Activated CD4-positive, alpha-beta T cell treated with anti-CD3 and anti-CD28 coated beads, Interleukin-2, amount 10 ng/mL, durations not matched to agents 7 days and 5 days (primary cell): Measurements from ENCODE around the gene SMYD5. TPM values are rescaled to one million over a fixed set of nuclear protein-coding genes. Genes with fewer than 3 reads are reported as not detected.
"Not testable (repeated sequence)": the region's sequence is repeated elsewhere in the genome, so short reads cannot be mapped to it uniquely, and the experiment has no call there.

Source experiments
- CTCF ChIA-PET: fragments of 350-600 bp; sonication (Branson Sonifier 250); formaldehyde crosslinking; loops from one replicate; lab custom pipeline; 2021; ENCODE audit warnings: antibody characterized with exemption; lab: Charles Lee
- POLR2A ChIA-PET: fragments of 350-600 bp; sonication (Branson Sonifier 250); formaldehyde crosslinking; loops from one replicate; lab custom pipeline; 2021; ENCODE audit warnings: antibody characterized with exemption; lab: Charles Lee
- DNase-seq: peaks from one replicate; pipeline ENCODE4 v3.0.0-alpha.2; 2020
- H3K27ac Mint-ChIP-seq: one replicate; pipeline ENCODE4 v1.8.0; 2021; ENCODE audit warnings: mild to moderate bottlenecking, moderate library complexity, mixed read lengths
- H3K27me3 Mint-ChIP-seq: one replicate; pipeline ENCODE4 v1.8.0; 2021; ENCODE audit warnings: mixed read lengths
- H3K36me3 Mint-ChIP-seq: one replicate; pipeline ENCODE4 v1.8.0; 2021; ENCODE audit warnings: low read depth, mixed read lengths
- H3K4me1 Mint-ChIP-seq: one replicate; pipeline ENCODE4 v1.8.0; 2021; ENCODE audit warnings: mixed read lengths
- H3K4me3 Mint-ChIP-seq: one replicate; pipeline ENCODE4 v1.8.0; 2021; ENCODE audit warnings: mild to moderate bottlenecking, moderate library complexity, mixed read lengths
- H3K9me3 Mint-ChIP-seq: one replicate; pipeline ENCODE4 v1.8.0; 2021; ENCODE audit warnings: mixed read lengths
- total RNA-seq, 2 experiments: library from RNA; stranded (reverse); gene quantifications; one replicate each; pipeline ENCODE4 v1.2.3, GENCODE V29; 2021

Gene SMYD5
- total RNA-seq, 2 experiments from 2014 or later, result 13.6 to 16.5 TPM

GRCh38 chr2:73176881-73177644 is 37.0 kb upstream of the SMYD5 start:
- Mint-ChIP-seq H3K4me3 (peak overlapping the region; percentile 77), H3K27ac (peak overlapping the region; percentile 50), H3K36me3 (no peaks in the 10 kb centered on the region), H3K9me3 (no peaks in the 10 kb centered on the region), H3K27me3 (peaks cover 67% of the 10 kb centered on the region), H3K4me1 (peaks cover 18% of the 10 kb centered on the region)
- ChIA-PET CTCF (interaction anchor here (0.6 to 2.9 kb wide), 58 partner anchors 8 to 1474 kb away, joined by 3 to 33 read pairs (median 4); partner anchors contain the start of genes CCT7, NOTO, RAB11FIP5 and SFXN5), POLR2A (interaction anchor here (0.5 kb wide), 1 partner anchor 564 kb away, joined by 3 read pairs; no protein-coding TSS in a partner anchor)
- peak; percentile 88 for DNase-seq

GRCh38 chr2:73177645-73178255 is 36.3 kb upstream of the SMYD5 start:
- peak overlapping the region; percentile 41 for H3K27ac Mint-ChIP-seq
- H3K27me3 Mint-ChIP-seq, result peaks cover 71% of the 10 kb centered on the region

GRCh38 chr2:73185965-73186364 is 28.1 kb upstream of the SMYD5 start:
- DNase-seq, result no peak
- Mint-ChIP-seq H3K4me3 (no peak overlapping the region), H3K36me3 (no peaks in the 10 kb centered on the region), H3K27me3 (peaks cover 19% of the 10 kb centered on the region), H3K27ac (no peak overlapping the region), H3K9me3 (peaks cover 3% of the 10 kb centered on the region), H3K4me1 (peaks cover 3% of the 10 kb centered on the region)
- CTCF ChIA-PET, result interaction anchor here (2.1 kb wide), 1 partner anchor 9 kb away, joined by 9 read pairs; no protein-coding TSS in a partner anchor
- POLR2A ChIA-PET, result no interaction called here

More at GRCh38 chr2:73177645-73178255, 36.3 kb upstream of the SMYD5 start:
- Mint-ChIP-seq H3K4me3 (peak overlapping the region; percentile 77), H3K9me3 (no peaks in the 10 kb centered on the region), H3K36me3 (no peaks in the 10 kb centered on the region), H3K4me1 (peaks cover 18% of the 10 kb centered on the region)
- DNase-seq, result no peak
- ChIA-PET POLR2A (no interaction called here), CTCF (interaction anchor here (0.6 to 2.9 kb wide), 53 partner anchors 8 to 292 kb away, joined by 3 to 33 read pairs (median 4); partner anchors contain the start of genes CCT7, NOTO, RAB11FIP5 and SFXN5)

- H3K9me3 Mint-ChIP-seq, result peaks cover 3% of the 10 kb centered on the region
- peaks cover 16% of the 10 kb centered on the region for H3K27me3 Mint-ChIP-seq
- no peaks in the 10 kb centered on the region for H3K36me3 Mint-ChIP-seq
- no peak for DNase-seq
- no peak overlapping the region for H3K27ac Mint-ChIP-seq
- H3K4me3 Mint-ChIP-seq, result no peak overlapping the region
- ChIA-PET CTCF (interaction anchor here (1.1 to 2.0 kb wide), 4 partner anchors 8 to 295 kb away, joined by 3 to 9 read pairs (median 3); no protein-coding TSS in a partner anchor), POLR2A (no interaction called here)
- no peaks in the 10 kb centered on the region for H3K4me1 Mint-ChIP-seq
Observed at GRCh38 chr2:73187549-73187948, 26.5 kb upstream of the SMYD5 start.

- no peak overlapping the region for H3K27ac Mint-ChIP-seq
- DNase-seq, result no peak
- H3K9me3 Mint-ChIP-seq, result no peaks in the 10 kb centered on the region
- peaks cover 39% of the 10 kb centered on the region for H3K27me3 Mint-ChIP-seq
- ChIA-PET CTCF (interaction anchor here (1.0 kb wide), 1 partner anchor 20 kb away, joined by 4 read pairs; no protein-coding TSS in a partner anchor), POLR2A (no interaction called here)
- no peak overlapping the region for H3K4me3 Mint-ChIP-seq
- no peaks in the 10 kb centered on the region for H3K36me3 Mint-ChIP-seq
- H3K4me1 Mint-ChIP-seq, result peaks cover 3% of the 10 kb centered on the region
Observed at GRCh38 chr2:73197579-73197978, 16.5 kb upstream of the SMYD5 start.

- DNase-seq, H3K9me3 Mint-ChIP-seq, H3K36me3 Mint-ChIP-seq, H3K4me3 Mint-ChIP-seq, H3K4me1 Mint-ChIP-seq, H3K27ac Mint-ChIP-seq, POLR2A ChIA-PET: not testable (repeated sequence)
- CTCF ChIA-PET, result interaction anchor here (0.8 kb wide), 1 partner anchor 23 kb away, joined by 3 read pairs; no protein-coding TSS in a partner anchor
- peaks cover 55% of the 10 kb centered on the region for H3K27me3 Mint-ChIP-seq
Observed at GRCh38 chr2:73200281-73200680, 13.8 kb upstream of the SMYD5 start.

- Mint-ChIP-seq H3K4me3 (peak within 1 kb of the TSS; percentile 13), H3K27me3 (peaks cover 59% of the 10 kb centered on the region), H3K36me3 (no peaks in the 10 kb centered on the region), H3K9me3 (no peaks in the 10 kb centered on the region), H3K27ac (no peak within 1 kb of the TSS), H3K4me1 (peaks cover 3% of the 10 kb centered on the region)
- ChIA-PET CTCF (interaction anchor here (1.0 to 1.3 kb wide), 4 partner anchors 10 to 25 kb away, joined by 3 to 6 read pairs (median 4); no protein-coding TSS in a partner anchor), POLR2A (no interaction called here)
- no peak for DNase-seq
Observed at GRCh38 chr2:73202156-73203054, 11.6 kb upstream of the SMYD5 start, which contains the start of gene NOTO. NOTO (plus strand) TSS chr2:73202574; CDS start chr2:73202667, 93 bp downstream.

GRCh38 chr2:73203055-73203681 is 10.9 kb upstream of the SMYD5 start:
- POLR2A ChIA-PET, result no interaction called here

GRCh38 chr2:73205611-73206010 is 8.4 kb upstream of the SMYD5 start:
- peaks cover 3% of the 10 kb centered on the region for H3K4me1 Mint-ChIP-seq
- no peaks in the 10 kb centered on the region for H3K9me3 Mint-ChIP-seq
- no peak overlapping the region for H3K27ac Mint-ChIP-seq
- no peak for DNase-seq
- H3K27me3 Mint-ChIP-seq, result peaks cover 46% of the 10 kb centered on the region
- no peaks in the 10 kb centered on the region for H3K36me3 Mint-ChIP-seq
- no peak overlapping the region for H3K4me3 Mint-ChIP-seq
- ChIA-PET CTCF (no interaction called here), POLR2A (no interaction called here)

More at GRCh38 chr2:73203055-73203681, 10.9 kb upstream of the SMYD5 start:
- Mint-ChIP-seq H3K4me1 (peaks cover 3% of the 10 kb centered on the region), H3K27ac (no peak overlapping the region), H3K36me3 (no peaks in the 10 kb centered on the region), H3K9me3 (no peaks in the 10 kb centered on the region), H3K4me3 (no peak overlapping the region), H3K27me3 (peaks cover 58% of the 10 kb centered on the region)
- no peak for DNase-seq
- CTCF ChIA-PET, result interaction anchor here (1.3 kb wide), 1 partner anchor 9 kb away, joined by 6 read pairs; no protein-coding TSS in a partner anchor

GRCh38 chr2:73208258-73208657 is 5.8 kb upstream of the SMYD5 start:
- Mint-ChIP-seq H3K36me3 (no peaks in the 10 kb centered on the region), H3K9me3 (no peaks in the 10 kb centered on the region), H3K27ac (no peak overlapping the region), H3K4me1 (peaks cover 7% of the 10 kb centered on the region), H3K4me3 (no peak overlapping the region), H3K27me3 (peaks cover 35% of the 10 kb centered on the region)
- ChIA-PET CTCF (interaction anchor here (1.3 to 1.6 kb wide), 2 partner anchors 20 to 31 kb away, joined by 3 to 4 read pairs; no protein-coding TSS in a partner anchor), POLR2A (no interaction called here)
- DNase-seq, result no peak

- POLR2A ChIA-PET, result no interaction called here
- no peak overlapping the region for H3K27ac Mint-ChIP-seq
Observed at GRCh38 chr2:73210019-73210418, 4.0 kb upstream of the SMYD5 start.

More at GRCh38 chr2:73210019-73210418, 4.0 kb upstream of the SMYD5 start:
- CTCF ChIA-PET, result interaction anchor here (0.6 to 4.6 kb wide), 4 partner anchors 10 to 64 kb away, joined by 3 to 33 read pairs (median 3); no protein-coding TSS in a partner anchor
- peaks cover 21% of the 10 kb centered on the region for H3K4me1 Mint-ChIP-seq
- no peaks in the 10 kb centered on the region for H3K9me3 Mint-ChIP-seq
- H3K36me3 Mint-ChIP-seq, result no peaks in the 10 kb centered on the region
- DNase-seq, result no peak
- H3K27me3 Mint-ChIP-seq, result peaks cover 22% of the 10 kb centered on the region
- H3K4me3 Mint-ChIP-seq, result no peak overlapping the region
